SK-N-SH (cell line): ENCODE results near the gene SPOCK1. TPM values are rescaled to one million over a fixed set of nuclear protein-coding genes. Genes with fewer than 3 reads are reported as not detected.

Source experiments
- CTCF ChIA-PET: fragments of 300-600, 350-600 bp; formaldehyde crosslinking; extraction: SDS; loops from one replicate; lab custom pipeline; 2021; lab: Yijun Ruan, JAX
- POLR2A ChIA-PET: fragments of 350-600 bp; sonication (Branson Sonifier 250); formaldehyde crosslinking; extraction: SDS; loops from one replicate; lab custom pipeline; 2020; ENCODE audit warnings: antibody characterized with exemption, inconsistent platforms; lab: Yijun Ruan, JAX
- DNase-seq: peaks from one replicate; pipeline ENCODE4 v3.0.0; 2012
- H2AFZ ChIP-seq: fragments of 200-600 bp; sonication (generic); 2 replicates; pipeline ENCODE4 v1.8.1; 2016; ENCODE audit warnings: antibody characterized with exemption, mild to moderate bottlenecking, low read depth
- H3F3A ChIP-seq: fragments of 200-600 bp; sonication (generic); replicated peaks from 2 replicates; pipeline ENCODE3; 2016; ENCODE audit warnings: antibody characterized with exemption, mild to moderate bottlenecking; ENCODE audit not compliant: insufficient read depth
- H3K27ac ChIP-seq, 2 experiments: fragments of 200-500 bp in 1 of 2; fragments of 200-600 bp in 1 of 2; sonication (Bioruptor generic) in 1 of 2; sonication (generic), shearing (Covaris generic) in 1 of 2; 2 replicates each; pipeline versions ENCODE4 v1.5.1 to v1.6.1; 2014 to 2016; ENCODE audit warnings: low read depth in 2 of 2, inconsistent platforms in 1 of 2, low read length in 1 of 2, mild to moderate bottlenecking in 1 of 2, mixed read lengths in 1 of 2
- H3K27me3 ChIP-seq: fragments of 200-600 bp; sonication (generic), shearing (Covaris generic); 2 replicates; pipeline ENCODE4 v1.6.1; 2016; ENCODE audit warnings: mixed run types; ENCODE audit not compliant: insufficient read depth
- H3K36me3 ChIP-seq, 2 experiments: fragments of 200-500 bp in 1 of 2; fragments of 200-600 bp in 1 of 2; sonication (Bioruptor generic) in 1 of 2; sonication (generic) in 1 of 2; replicated peaks in 1 of 2; 2 replicates each; pipeline versions ENCODE3 to v1.5.1; 2014 to 2016; ENCODE audit warnings: low read length in 1 of 2, mild to moderate bottlenecking in 1 of 2; ENCODE audit not compliant: insufficient read depth in 2 of 2, control insufficient read depth in 1 of 2
- H3K4me1 ChIP-seq, 2 experiments: fragments of 200-500 bp in 1 of 2; fragments of 200-600 bp in 1 of 2; sonication (Bioruptor generic) in 1 of 2; sonication (generic), shearing (Covaris generic) in 1 of 2; 2 replicates each; pipeline versions ENCODE4 v1.5.1 to v1.6.1; 2014 to 2016; ENCODE audit warnings: low read depth in 1 of 2, low read length in 1 of 2, mixed run types in 1 of 2; ENCODE audit not compliant: insufficient read depth in 2 of 2, control insufficient read depth in 1 of 2
- H3K4me2 ChIP-seq: fragments of 200-600 bp; sonication (generic), shearing (Covaris generic); 2 replicates; pipeline ENCODE4 v1.6.1; 2017; ENCODE audit warnings: mixed run types
- H3K4me3 ChIP-seq, 2 experiments: fragments of 200-500 bp in 1 of 2; fragments of 200-600 bp in 1 of 2; sonication (Bioruptor generic) in 1 of 2; sonication (generic), shearing (Covaris generic) in 1 of 2; 2 replicates each; pipeline versions ENCODE4 v1.5.1 to v1.8.1; 2014 to 2016; ENCODE audit warnings: low read depth in 2 of 2, inconsistent platforms in 1 of 2, low read length in 1 of 2, mild to moderate bottlenecking in 1 of 2, mixed read lengths in 1 of 2, moderate library complexity in 1 of 2
- H3K79me2 ChIP-seq: fragments of 200-600 bp; sonication (generic); 2 replicates; pipeline ENCODE4 v1.8.1; 2017; ENCODE audit warnings: mild to moderate bottlenecking; ENCODE audit not compliant: insufficient read depth
- H3K9ac ChIP-seq: fragments of 200-600 bp; sonication (generic); 2 replicates; pipeline ENCODE4 v1.6.1; 2017; ENCODE audit warnings: mixed run types
- H3K9me2 ChIP-seq: fragments of 200-600 bp; sonication (generic); 2 replicates; pipeline ENCODE4 v1.6.1; 2017; ENCODE audit warnings: mixed run types
- H3K9me3 ChIP-seq: fragments of 200-600 bp; sonication (generic); 2 replicates; pipeline ENCODE4 v1.6.1; 2017; ENCODE audit warnings: mixed run types, mild to moderate bottlenecking, moderate library complexity
- H4K20me1 ChIP-seq: fragments of 200-600 bp; sonication (generic); 2 replicates; pipeline ENCODE4 v1.6.1; 2017; ENCODE audit warnings: mild to moderate bottlenecking, mixed run types; ENCODE audit not compliant: insufficient read depth
- CTCF ChIP-seq: fragments of 200-600 bp; sonication (generic); IDR thresholded peaks from 2 replicates; pipeline ENCODE4 v1.6.1; 2017; ENCODE audit warnings: antibody characterized with exemption, mild to moderate bottlenecking, moderate library complexity
- ELF1 ChIP-seq: IDR thresholded peaks from 2 replicates; pipeline ENCODE4 v1.4.0; 2012
- EP300 ChIP-seq, 2 experiments: IDR thresholded peaks; 2 replicates each; pipeline versions ENCODE4 v1.4.0 to v1.6.1; 2012; ENCODE audit warnings: borderline replicate concordance in 1 of 2, low read depth in 1 of 2, low read length in 1 of 2
- FOSL2 ChIP-seq: IDR thresholded peaks from 2 replicates; pipeline ENCODE4 v1.4.0; 2012; ENCODE audit warnings: low read depth, mild to moderate bottlenecking, moderate library complexity, borderline replicate concordance
- FOXJ3 ChIP-seq: sonication (generic); formaldehyde crosslinking; IDR thresholded peaks from 2 replicates; pipeline ENCODE4 v1.5.1; 2020; ENCODE audit warnings: mild to moderate bottlenecking, missing genetic modification reagents
- GABPA ChIP-seq: IDR thresholded peaks from 2 replicates; pipeline ENCODE4 v1.4.0; 2012; ENCODE audit warnings: low read depth, mild to moderate bottlenecking
- GATA2 ChIP-seq: sonication (generic); formaldehyde crosslinking; IDR thresholded peaks from 2 replicates; pipeline ENCODE4 v1.5.0; 2020; ENCODE audit warnings: mild to moderate bottlenecking, missing genetic modification reagents
- IRF3 ChIP-seq: fragments of 150-350 bp; IDR thresholded peaks from 2 replicates; pipeline ENCODE4 v1.6.1; 2016; ENCODE audit warnings: mild to moderate bottlenecking, low read depth, low read length
- JUND ChIP-seq: IDR thresholded peaks from 2 replicates; pipeline ENCODE4 v1.4.0; 2012
- MEF2A ChIP-seq: IDR thresholded peaks from 2 replicates; pipeline ENCODE4 v1.4.0; 2012; ENCODE audit warnings: low read depth, borderline replicate concordance
- NFIC ChIP-seq: IDR thresholded peaks from 2 replicates; pipeline ENCODE4 v1.4.0; 2012; ENCODE audit warnings: borderline replicate concordance
- NRF1 ChIP-seq: IDR thresholded peaks from 2 replicates; pipeline ENCODE4 v1.6.1; 2012; ENCODE audit warnings: low read depth, mild to moderate bottlenecking, low read length
- POLR2AphosphoS5 ChIP-seq: IDR thresholded peaks from 2 replicates; pipeline ENCODE4 v1.6.1; 2012; ENCODE audit warnings: low read depth, low read length
- RAD21 ChIP-seq: IDR thresholded peaks from 2 replicates; pipeline ENCODE4 v1.6.1; 2012; ENCODE audit warnings: mild to moderate bottlenecking, low read length
- SIN3A ChIP-seq: IDR thresholded peaks from 2 replicates; pipeline ENCODE4 v1.6.1; 2012; ENCODE audit warnings: low read depth, mild to moderate bottlenecking, low read length, moderate library complexity, borderline replicate concordance
- TAF1 ChIP-seq: IDR thresholded peaks from 2 replicates; pipeline ENCODE4 v1.6.1; 2012; ENCODE audit warnings: low read depth, mild to moderate bottlenecking, low read length, moderate library complexity, borderline replicate concordance
- TCF12 ChIP-seq: IDR thresholded peaks from 2 replicates; pipeline ENCODE4 v1.4.0; 2012
- TEAD4 ChIP-seq: IDR thresholded peaks from 2 replicates; pipeline ENCODE4 v1.4.0; 2012; ENCODE audit warnings: mild to moderate bottlenecking, borderline replicate concordance; ENCODE audit not compliant: insufficient read depth
- WGBS: methylation state at CpG from one replicate; pipeline ENCODE4 v1.1.6; 2017; ENCODE audit warnings: low lambda C conversion rate; 5-methylcytosine and 5-hydroxymethylcytosine counted together
- polyA plus RNA-seq, 3 experiments: library from polyadenylated mRNA; depleted of rRNA; stranded (reverse); fragments of >200 nt; gene quantifications; 2 replicates each; pipeline ENCODE4 v1.2.3, GENCODE V29; 2012
- TF ChIP-seq, protein P1 (sequence below): IDR thresholded peaks from 2 replicates; pipeline ENCODE4 v1.4.0; 2012; ENCODE audit warnings: low read depth, borderline replicate concordance

SPOCK1 gene
- polyA plus RNA-seq, 1 of the 3 experiments (the other 2 are of a cell fraction) = 11.3 TPM

DNA sequence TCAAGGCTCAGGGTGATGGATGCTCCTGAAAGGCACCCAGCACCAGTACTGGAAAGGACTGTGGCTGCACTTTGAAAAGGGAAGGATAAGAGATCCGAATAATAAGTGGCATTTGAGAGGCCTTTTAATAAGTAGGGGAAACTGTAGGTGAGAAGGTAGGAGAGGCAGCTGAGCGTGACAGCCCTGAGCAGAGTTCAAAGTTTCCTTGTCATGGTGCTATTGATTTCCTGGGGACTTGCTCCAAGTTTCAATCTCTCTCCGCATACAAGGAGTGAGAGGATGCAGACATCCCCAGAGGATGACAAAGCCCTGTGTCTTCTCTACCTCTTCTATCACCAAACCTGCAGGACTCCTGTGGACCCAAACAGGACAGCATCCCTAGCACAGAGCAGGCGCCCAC, 354.5 kb downstream of the SPOCK1 start:
- Histone ChIP-seq H3K4me3 (no peak overlapping the region), H3K27ac (no peak overlapping the region), H3K4me1 (peaks cover 14 to 38% of the 10 kb centered on the region in 2 experiments; a peak in 3 of 4 replicates), H3K4me2 (no peak overlapping the region), H3K9me3 (no peaks in the 10 kb centered on the region), H3K36me3 (no peaks in the 10 kb centered on the region), H3K79me2 (peaks cover 9% of the 10 kb centered on the region; the same call in 1 of the 2 replicates), H3K27me3 (no peaks in the 10 kb centered on the region), H3K9ac (no peak overlapping the region), H2AFZ (no peak overlapping the region), H3F3A (peaks cover 14% of the 10 kb centered on the region), H4K20me1 (no peaks in the 10 kb centered on the region), H3K9me2 (no peaks in the 10 kb centered on the region)
- no peak for DNase-seq
- TF ChIP-seq IRF3 = no peak
- TF ChIP-seq FOXJ3 (CRISPR knock-in tag) = no peak
- TF ChIP-seq ELF1 = no peak
- TF ChIP-seq CTCF = no peak
- TF ChIP-seq GABPA = no peak
- no peak for TF ChIP-seq TAF1
- TF ChIP-seq, protein P1, sequence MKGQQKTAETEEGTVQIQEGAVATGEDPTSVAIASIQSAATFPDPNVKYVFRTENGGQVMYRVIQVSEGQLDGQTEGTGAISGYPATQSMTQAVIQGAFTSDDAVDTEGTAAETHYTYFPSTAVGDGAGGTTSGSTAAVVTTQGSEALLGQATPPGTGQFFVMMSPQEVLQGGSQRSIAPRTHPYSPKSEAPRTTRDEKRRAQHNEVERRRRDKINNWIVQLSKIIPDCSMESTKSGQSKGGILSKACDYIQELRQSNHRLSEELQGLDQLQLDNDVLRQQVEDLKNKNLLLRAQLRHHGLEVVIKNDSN = no peak
- no peak for TF ChIP-seq NRF1
- no peak for TF ChIP-seq TCF12
- no peak for TF ChIP-seq MEF2A
- WGBS = 61% methylated on average over 3 of the region's 4 CpGs
- CTCF ChIA-PET = interaction anchor here (1.2 to 1.9 kb wide), 2 partner anchors 14 to 15 kb away, joined by 4 to 7 read pairs; no protein-coding TSS in a partner anchor
- POLR2A ChIA-PET = no interaction called here

DNA sequence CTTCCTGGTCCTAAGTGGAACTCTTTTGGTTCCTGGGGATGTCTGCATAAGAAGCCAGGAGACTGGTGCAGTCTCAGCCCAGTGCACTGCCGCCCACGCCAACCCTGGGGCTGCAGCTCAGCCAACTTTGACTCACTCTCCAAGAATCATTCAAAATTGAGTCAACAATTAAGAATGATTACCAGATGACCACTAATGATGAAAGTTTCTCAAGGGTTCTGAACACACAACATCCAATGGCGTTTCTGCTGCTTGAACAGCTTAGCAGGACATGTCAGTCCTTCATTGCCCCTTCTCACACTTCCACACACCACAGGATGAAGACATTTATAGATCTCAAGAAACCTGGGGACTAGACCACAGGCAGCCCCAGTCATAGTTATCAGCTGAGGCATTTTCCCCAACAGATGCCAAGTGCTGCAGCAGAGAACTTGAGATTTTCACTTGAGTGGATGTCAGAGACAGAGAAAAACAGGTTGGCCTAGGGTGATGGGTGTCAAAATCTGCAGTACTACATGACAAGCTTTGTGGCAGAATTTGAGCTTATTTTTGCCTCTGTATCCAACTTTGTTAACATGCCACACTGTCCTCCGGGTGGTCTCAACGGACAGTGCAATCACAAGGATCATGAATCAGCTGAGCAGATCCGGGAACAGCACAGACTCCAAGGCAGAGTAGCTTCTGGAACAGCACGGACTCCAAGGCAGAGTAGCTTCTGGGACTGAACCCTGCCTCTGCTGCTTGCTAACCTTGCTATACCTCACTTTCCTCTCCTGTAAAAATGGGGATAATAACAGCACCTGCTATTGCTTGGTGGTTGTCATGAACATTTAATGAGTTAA, 356.1 kb downstream of the SPOCK1 start:
- H3K4me1 ChIP-seq = peaks cover 12 to 38% of the 10 kb centered on the region in 2 experiments; a peak in 3 of 4 replicates
- peak overlapping the region; percentile 66 for H3K4me2 ChIP-seq
- no peaks in the 10 kb centered on the region for H3K9me3 ChIP-seq
- H4K20me1 ChIP-seq = no peaks in the 10 kb centered on the region
- H2AFZ ChIP-seq = no peak overlapping the region
- peaks cover 9% of the 10 kb centered on the region; the same call in 1 of the 2 replicates for H3K79me2 ChIP-seq
- H3K27me3 ChIP-seq = no peaks in the 10 kb centered on the region
- ChIA-PET POLR2A (no interaction called here), CTCF (interaction anchor here (0.5 to 1.9 kb wide), 4 partner anchors 8 to 1251 kb away, joined by 3 to 5 read pairs (median 3); no protein-coding TSS in a partner anchor)
- H3K9me2 ChIP-seq = no peaks in the 10 kb centered on the region
- DNase-seq = no peak
- H3K9ac ChIP-seq = peak overlapping the region; percentile 2; the same call in 1 of the 2 replicates
- H3K36me3 ChIP-seq = no peaks in the 10 kb centered on the region
- peaks cover 14% of the 10 kb centered on the region for H3F3A ChIP-seq
- H3K4me3 ChIP-seq = 0 out of 4 replicates have a peak overlapping the region, but pooled peaks of 1 of the 2 experiments have one; percentile 17
- 47% methylated on average over 7 of the region's 7 CpGs for WGBS
- peak overlapping the region in 1 of 2 experiments; percentile 83; a peak in 2 of 4 replicates for H3K27ac ChIP-seq
- TF ChIP-seq SIN3A = no peak
- TF ChIP-seq TEAD4 = no peak
- TF ChIP-seq GATA2 (CRISPR knock-in tag) = no peak
- no peak for TF ChIP-seq POLR2AphosphoS5
- TF ChIP-seq CTCF = no peak
- no peak; the same call in 1 of the 2 replicates for TF ChIP-seq NFIC
- TF ChIP-seq EP300 (IDR thresholded peaks at IDR 0.05; ENCODE audit: borderline replicate concordance in 1 of 2, low read depth in 1 of 2, low read length in 1 of 2) = no peak
- no peak for TF ChIP-seq RAD21
- no peak for TF ChIP-seq TAF1
- peak; percentile 56; the same call in 1 of the 2 replicates for TF ChIP-seq FOSL2
- TF ChIP-seq JUND = peak; percentile 49
- TF ChIP-seq ELF1 = no peak
- TF ChIP-seq TCF12 = no peak; the same call in 1 of the 2 replicates
- no peak for TF ChIP-seq NRF1
